PC-9 (cell line): ENCODE data around the gene METTL26.

ENCODE experiments used
- EZH2 ChIP-seq: fragments of 200-600 bp; sonication (generic); IDR thresholded peaks from 2 replicates; pipeline ENCODE4 v1.8.0; 2017; ENCODE audit warnings: antibody characterized with exemption, low read depth
- TF ChIP-seq, protein P1 (sequence below): fragments of 200-600 bp; sonication (generic); conservative IDR thresholded peaks from 2 replicates; pipeline ENCODE4 v1.6.1; 2017; ENCODE audit warnings: mixed run types, antibody characterized with exemption, mild to moderate bottlenecking, moderate library complexity

GRCh38 chr16:610513-611381 is 25.4 kb downstream of the METTL26 start:
- TF ChIP-seq, protein P1, sequence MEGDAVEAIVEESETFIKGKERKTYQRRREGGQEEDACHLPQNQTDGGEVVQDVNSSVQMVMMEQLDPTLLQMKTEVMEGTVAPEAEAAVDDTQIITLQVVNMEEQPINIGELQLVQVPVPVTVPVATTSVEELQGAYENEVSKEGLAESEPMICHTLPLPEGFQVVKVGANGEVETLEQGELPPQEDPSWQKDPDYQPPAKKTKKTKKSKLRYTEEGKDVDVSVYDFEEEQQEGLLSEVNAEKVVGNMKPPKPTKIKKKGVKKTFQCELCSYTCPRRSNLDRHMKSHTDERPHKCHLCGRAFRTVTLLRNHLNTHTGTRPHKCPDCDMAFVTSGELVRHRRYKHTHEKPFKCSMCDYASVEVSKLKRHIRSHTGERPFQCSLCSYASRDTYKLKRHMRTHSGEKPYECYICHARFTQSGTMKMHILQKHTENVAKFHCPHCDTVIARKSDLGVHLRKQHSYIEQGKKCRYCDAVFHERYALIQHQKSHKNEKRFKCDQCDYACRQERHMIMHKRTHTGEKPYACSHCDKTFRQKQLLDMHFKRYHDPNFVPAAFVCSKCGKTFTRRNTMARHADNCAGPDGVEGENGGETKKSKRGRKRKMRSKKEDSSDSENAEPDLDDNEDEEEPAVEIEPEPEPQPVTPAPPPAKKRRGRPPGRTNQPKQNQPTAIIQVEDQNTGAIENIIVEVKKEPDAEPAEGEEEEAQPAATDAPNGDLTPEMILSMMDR, result peak; percentile 68
- TF ChIP-seq EZH2, result no peak
